K562 (cell line): ENCODE data around the gene ITGB2. TPM values are rescaled to one million over a fixed set of nuclear protein-coding genes. Genes with fewer than 3 reads are reported as not detected.
A peak's percentile ranks its signal among the peaks of the same experiment; 100 is the strongest.

Source experiments
- ATF7 ChIP-seq: fragments of 450-650 bp; IDR thresholded peaks from 2 replicates; pipeline ENCODE4 v1.7.1; 2014; ENCODE audit warnings: mild to moderate bottlenecking, moderate library complexity
- ELK3 ChIP-seq: fragments of 450-650 bp; formaldehyde crosslinking; IDR thresholded peaks from 2 replicates; pipeline ENCODE4 v1.4.0; 2020; ENCODE audit warnings: mild to moderate bottlenecking
- EZH2 ChIP-seq: IDR thresholded peaks from 2 replicates; pipeline ENCODE4 v1.6.1; 2012; ENCODE audit warnings: low read depth, mild to moderate bottlenecking, inconsistent platforms, low read length, borderline replicate concordance
- FOXA1 ChIP-seq: fragments of 450-650 bp; IDR thresholded peaks from 2 replicates; pipeline ENCODE4 v1.6.1; 2016; ENCODE audit warnings: mild to moderate bottlenecking, borderline replicate concordance
- FUS ChIP-seq: fragments of 200-400 bp; formaldehyde crosslinking; optimal IDR thresholded peaks from 2 replicates; pipeline ENCODE3; 2017; ENCODE audit warnings: low read depth, low read length
- NFATC3 ChIP-seq: fragments of 450-650 bp; IDR thresholded peaks from 2 replicates; pipeline ENCODE4 v1.6.1; 2017; ENCODE audit warnings: mild to moderate bottlenecking
- NFE2L1 ChIP-seq: fragments of 450-650 bp; IDR thresholded peaks from 2 replicates; pipeline ENCODE4 v1.6.1; 2016; ENCODE audit warnings: missing genetic modification characterization, low read depth, mild to moderate bottlenecking, missing compliant biosample characterization, moderate library complexity, borderline replicate concordance
- PURB ChIP-seq: sonication (generic); formaldehyde crosslinking; IDR thresholded peaks from 2 replicates; pipeline ENCODE4 v1.9.0; 2021; ENCODE audit warnings: low read depth, mild to moderate bottlenecking, missing genetic modification reagents
- RAD21 ChIP-seq, 2 experiments: fragments of 250-450 bp in 1 of 2; fragments of 450-650 bp in 1 of 2; sonication (Bioruptor Pico) in 1 of 2; formaldehyde crosslinking in 1 of 2; IDR thresholded peaks in 1 of 2; conservative IDR thresholded peaks in 1 of 2; 2 replicates each; pipeline versions ENCODE4 v1.4.0 to v1.8.0; 2020 to 2022; ENCODE audit warnings: mild to moderate bottlenecking in 2 of 2, moderate library complexity in 1 of 2
- SAFB2 ChIP-seq: fragments of 200-400 bp; formaldehyde crosslinking; IDR thresholded peaks from 2 replicates; pipeline ENCODE4 v1.6.1; 2018; ENCODE audit warnings: borderline replicate concordance, low read length, low read depth, moderate library complexity; ENCODE audit not compliant: severe bottlenecking
- SPI1 ChIP-seq: IDR thresholded peaks from 2 replicates; pipeline ENCODE4 v1.6.1; 2011; ENCODE audit warnings: low read depth, low read length, control low read depth, borderline replicate concordance
- TEAD1 ChIP-seq, 2 experiments: fragments of 450-650 bp in 1 of 2; sonication (generic) in 1 of 2; formaldehyde crosslinking; IDR thresholded peaks; 2 replicates each; pipeline versions ENCODE4 v1.4.0 to v1.8.0; 2020 to 2022; ENCODE audit warnings: mild to moderate bottlenecking in 2 of 2, missing genetic modification reagents in 1 of 2
- TFAM ChIP-seq: fragments of 250-450 bp; sonication (Bioruptor Pico); conservative IDR thresholded peaks from 2 replicates; pipeline ENCODE4 v1.5.0; 2021; ENCODE audit warnings: mild to moderate bottlenecking, moderate library complexity
- ZEB2 ChIP-seq: fragments of 450-650 bp; IDR thresholded peaks from 2 replicates; pipeline ENCODE4 v1.6.1; 2016
- ZNF354B ChIP-seq: fragments of 250-450 bp; sonication (Bioruptor Pico); IDR thresholded peaks from 2 replicates; pipeline ENCODE4 v1.4.0; 2020
- polyA plus RNA-seq, 8 experiments: library from polyadenylated mRNA; depleted of rRNA in 4 of 8; stranded (reverse) in 5 of 8; unstranded in 3 of 8; fragments of >200 nt; fragmentation: Nextera tagmentation in 2 of 8; fragmentation: Illumina TruSeq in 1 of 8; extraction: Ambion mirVana in 2 of 8; extraction: Trizol in 1 of 8; gene quantifications; 2 replicates each; pipeline versions ENCODE4 v1.2.1 to v1.2.3, GENCODE V29; 2011 to 2014; ENCODE audit warnings: inconsistent platforms in 1 of 8, missing spikeins in 1 of 8
- total RNA-seq, 7 experiments: library from RNA; depleted of rRNA in 6 of 7; stranded (reverse); fragments of >200 nt in 6 of 7; fragmentation: Illumina TruSeq in 2 of 7; extraction: Trizol in 2 of 7; gene quantifications; 2 replicates each; pipeline versions ENCODE4 v1.2.1 to v1.2.3, GENCODE V29; 2011 to 2021; ENCODE audit warnings: low replicate concordance in 1 of 7
- TF ChIP-seq, protein P1 (sequence below): sonication (generic); formaldehyde crosslinking; IDR thresholded peaks from 2 replicates; pipeline ENCODE4 v1.8.0; 2022; ENCODE audit warnings: mild to moderate bottlenecking, missing genetic modification reagents
- TF ChIP-seq, protein P2 (sequence below): conservative IDR thresholded peaks from 2 replicates; pipeline ENCODE4 v1.6.1; 2011; ENCODE audit warnings: low read depth, mild to moderate bottlenecking, low read length; ENCODE audit not compliant: control insufficient read depth
- TF ChIP-seq, protein P3 (sequence below): sonication (generic); formaldehyde crosslinking; IDR thresholded peaks from 2 replicates; pipeline ENCODE4 v1.8.0; 2022; ENCODE audit warnings: mild to moderate bottlenecking, missing genetic modification reagents

ITGB2 gene
- total and polyA plus RNA-seq, 9 of the 15 experiments (the other 6 are each of a cell fraction or from before 2014, with no cell fraction given): 0.07 to 1.3 (median 0.51) TPM; not detected in 2

GRCh38 chr21:44949779-44950198 lies 29.1 kb upstream of the ITGB2 start (continued):
- TF ChIP-seq, protein P1, sequence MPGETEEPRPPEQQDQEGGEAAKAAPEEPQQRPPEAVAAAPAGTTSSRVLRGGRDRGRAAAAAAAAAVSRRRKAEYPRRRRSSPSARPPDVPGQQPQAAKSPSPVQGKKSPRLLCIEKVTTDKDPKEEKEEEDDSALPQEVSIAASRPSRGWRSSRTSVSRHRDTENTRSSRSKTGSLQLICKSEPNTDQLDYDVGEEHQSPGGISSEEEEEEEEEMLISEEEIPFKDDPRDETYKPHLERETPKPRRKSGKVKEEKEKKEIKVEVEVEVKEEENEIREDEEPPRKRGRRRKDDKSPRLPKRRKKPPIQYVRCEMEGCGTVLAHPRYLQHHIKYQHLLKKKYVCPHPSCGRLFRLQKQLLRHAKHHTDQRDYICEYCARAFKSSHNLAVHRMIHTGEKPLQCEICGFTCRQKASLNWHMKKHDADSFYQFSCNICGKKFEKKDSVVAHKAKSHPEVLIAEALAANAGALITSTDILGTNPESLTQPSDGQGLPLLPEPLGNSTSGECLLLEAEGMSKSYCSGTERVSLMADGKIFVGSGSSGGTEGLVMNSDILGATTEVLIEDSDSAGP (CRISPR knock-in tag): no peak
- TF ChIP-seq FUS: no peak
- peak; percentile 72; the same call in 1 of the 2 replicates for TF ChIP-seq ZEB2
- TF ChIP-seq FOXA1: no peak
- TF ChIP-seq, protein P2, sequence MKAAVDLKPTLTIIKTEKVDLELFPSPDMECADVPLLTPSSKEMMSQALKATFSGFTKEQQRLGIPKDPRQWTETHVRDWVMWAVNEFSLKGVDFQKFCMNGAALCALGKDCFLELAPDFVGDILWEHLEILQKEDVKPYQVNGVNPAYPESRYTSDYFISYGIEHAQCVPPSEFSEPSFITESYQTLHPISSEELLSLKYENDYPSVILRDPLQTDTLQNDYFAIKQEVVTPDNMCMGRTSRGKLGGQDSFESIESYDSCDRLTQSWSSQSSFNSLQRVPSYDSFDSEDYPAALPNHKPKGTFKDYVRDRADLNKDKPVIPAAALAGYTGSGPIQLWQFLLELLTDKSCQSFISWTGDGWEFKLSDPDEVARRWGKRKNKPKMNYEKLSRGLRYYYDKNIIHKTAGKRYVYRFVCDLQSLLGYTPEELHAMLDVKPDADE: peak; percentile 54; the same call in 1 of the 2 replicates
- no peak for TF ChIP-seq ELK3 (CRISPR knock-in tag)
- TF ChIP-seq NFATC3: no peak
- TF ChIP-seq SAFB2: no peak
- TF ChIP-seq, protein P3, sequence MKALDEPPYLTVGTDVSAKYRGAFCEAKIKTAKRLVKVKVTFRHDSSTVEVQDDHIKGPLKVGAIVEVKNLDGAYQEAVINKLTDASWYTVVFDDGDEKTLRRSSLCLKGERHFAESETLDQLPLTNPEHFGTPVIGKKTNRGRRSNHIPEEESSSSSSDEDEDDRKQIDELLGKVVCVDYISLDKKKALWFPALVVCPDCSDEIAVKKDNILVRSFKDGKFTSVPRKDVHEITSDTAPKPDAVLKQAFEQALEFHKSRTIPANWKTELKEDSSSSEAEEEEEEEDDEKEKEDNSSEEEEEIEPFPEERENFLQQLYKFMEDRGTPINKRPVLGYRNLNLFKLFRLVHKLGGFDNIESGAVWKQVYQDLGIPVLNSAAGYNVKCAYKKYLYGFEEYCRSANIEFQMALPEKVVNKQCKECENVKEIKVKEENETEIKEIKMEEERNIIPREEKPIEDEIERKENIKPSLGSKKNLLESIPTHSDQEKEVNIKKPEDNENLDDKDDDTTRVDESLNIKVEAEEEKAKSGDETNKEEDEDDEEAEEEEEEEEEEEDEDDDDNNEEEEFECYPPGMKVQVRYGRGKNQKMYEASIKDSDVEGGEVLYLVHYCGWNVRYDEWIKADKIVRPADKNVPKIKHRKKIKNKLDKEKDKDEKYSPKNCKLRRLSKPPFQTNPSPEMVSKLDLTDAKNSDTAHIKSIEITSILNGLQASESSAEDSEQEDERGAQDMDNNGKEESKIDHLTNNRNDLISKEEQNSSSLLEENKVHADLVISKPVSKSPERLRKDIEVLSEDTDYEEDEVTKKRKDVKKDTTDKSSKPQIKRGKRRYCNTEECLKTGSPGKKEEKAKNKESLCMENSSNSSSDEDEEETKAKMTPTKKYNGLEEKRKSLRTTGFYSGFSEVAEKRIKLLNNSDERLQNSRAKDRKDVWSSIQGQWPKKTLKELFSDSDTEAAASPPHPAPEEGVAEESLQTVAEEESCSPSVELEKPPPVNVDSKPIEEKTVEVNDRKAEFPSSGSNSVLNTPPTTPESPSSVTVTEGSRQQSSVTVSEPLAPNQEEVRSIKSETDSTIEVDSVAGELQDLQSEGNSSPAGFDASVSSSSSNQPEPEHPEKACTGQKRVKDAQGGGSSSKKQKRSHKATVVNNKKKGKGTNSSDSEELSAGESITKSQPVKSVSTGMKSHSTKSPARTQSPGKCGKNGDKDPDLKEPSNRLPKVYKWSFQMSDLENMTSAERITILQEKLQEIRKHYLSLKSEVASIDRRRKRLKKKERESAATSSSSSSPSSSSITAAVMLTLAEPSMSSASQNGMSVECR (CRISPR knock-in tag): 0 out of 2 replicates have a peak, but pooled peaks have one; percentile 21
- TF ChIP-seq ATF7: no peak
- TF ChIP-seq TFAM (CRISPR knock-in tag): no peak
- no peak for TF ChIP-seq PURB (CRISPR knock-in tag)
- TF ChIP-seq TEAD1 (CRISPR knock-in tag; IDR thresholded peaks at IDR 0.05): no peak
- TF ChIP-seq ZNF354B: no peak
- TF ChIP-seq NFE2L1 (tag): no peak
- no peak for TF ChIP-seq EZH2
- TF ChIP-seq SPI1: no peak
- TF ChIP-seq RAD21 (CRISPR knock-in tag; conservative IDR thresholded peaks at IDR 0.05 in 1 of 2, IDR thresholded peaks at IDR 0.05 in 1 of 2): peak; percentile 83 to 91
